NCI-H2029 (cell line): ENCODE measurements around the gene PDZK1IP1.
A peak's percentile ranks its signal among the peaks of the same experiment; 100 is the strongest.
"Not testable (repeated sequence)": the region's sequence is repeated elsewhere in the genome, so short reads cannot be mapped to it uniquely, and the experiment has no call there.

Experiments
- DNase-seq: peaks from one replicate; lab custom pipeline; 2025; lab: John Stamatoyannopoulos, UW

The PDZK1IP1 gene

DNA sequence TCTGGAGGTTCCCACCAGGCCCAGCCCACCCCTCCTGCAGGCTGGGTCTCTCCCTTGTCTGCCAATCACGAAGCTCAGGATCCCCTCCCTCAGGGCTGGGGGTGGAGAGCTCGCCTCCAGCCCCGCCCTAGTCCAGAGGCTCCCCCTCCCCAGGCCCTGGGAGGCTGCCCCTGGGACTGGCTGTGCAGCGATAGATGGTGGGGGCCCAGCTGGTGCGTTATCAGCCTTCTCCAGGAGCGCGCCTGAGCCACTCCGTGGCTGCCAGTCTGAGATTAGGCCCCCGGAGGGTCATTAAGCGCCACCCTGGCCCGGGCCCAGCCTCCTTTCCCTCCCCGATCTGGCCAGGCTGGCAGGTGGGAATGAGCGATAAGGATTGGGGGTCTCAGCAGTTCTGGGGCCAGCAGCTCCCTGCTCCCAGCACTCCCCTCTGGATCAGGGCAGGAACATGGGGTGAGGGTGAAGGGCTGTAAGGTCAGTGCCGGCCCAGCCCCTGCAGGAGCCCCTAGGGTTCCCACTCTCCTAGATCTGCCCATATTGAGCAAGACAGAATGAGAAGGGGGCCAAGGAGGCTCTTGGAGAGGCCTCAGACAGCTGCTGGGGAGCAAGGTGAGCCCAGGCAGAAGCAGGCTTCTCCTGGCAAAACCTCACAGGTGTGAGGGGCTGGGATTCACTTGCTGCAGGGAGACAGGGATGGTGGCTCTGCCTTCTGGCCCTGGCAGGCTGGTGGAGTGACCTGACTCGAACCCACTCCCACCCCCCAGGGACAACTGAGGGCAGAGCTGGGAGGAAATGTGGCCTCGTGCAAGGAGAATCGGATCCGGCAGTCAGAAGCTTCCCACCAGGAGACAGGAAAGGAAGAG is 8.5 kb downstream of the PDZK1IP1 start:
- no peak for DNase-seq

DNA sequence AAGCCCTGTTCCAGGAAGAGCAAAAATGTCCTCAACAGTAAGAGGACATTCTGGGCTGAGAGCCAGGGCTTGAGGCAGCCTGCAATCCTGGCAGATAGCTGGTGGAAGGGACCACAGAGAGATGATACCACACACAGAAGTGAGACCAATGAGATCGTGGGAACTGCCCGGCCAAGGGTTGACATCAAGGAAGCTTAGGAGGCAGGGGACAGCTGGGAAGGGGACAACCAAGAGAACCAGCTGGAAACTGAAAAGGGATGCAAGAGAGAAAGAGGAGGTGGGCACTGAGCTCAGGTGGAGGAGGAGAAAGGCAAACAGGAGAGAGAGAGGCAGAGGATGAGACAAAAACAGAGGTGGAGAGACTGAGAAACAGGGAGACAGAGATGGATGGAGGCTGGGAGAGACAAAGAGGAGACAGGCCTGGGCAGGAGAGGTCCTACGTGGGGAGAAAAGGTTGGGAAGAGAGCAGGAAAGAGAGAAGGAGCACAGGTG is 9.2 kb downstream of the PDZK1IP1 start:
- peak; percentile 94 for DNase-seq

DNA sequence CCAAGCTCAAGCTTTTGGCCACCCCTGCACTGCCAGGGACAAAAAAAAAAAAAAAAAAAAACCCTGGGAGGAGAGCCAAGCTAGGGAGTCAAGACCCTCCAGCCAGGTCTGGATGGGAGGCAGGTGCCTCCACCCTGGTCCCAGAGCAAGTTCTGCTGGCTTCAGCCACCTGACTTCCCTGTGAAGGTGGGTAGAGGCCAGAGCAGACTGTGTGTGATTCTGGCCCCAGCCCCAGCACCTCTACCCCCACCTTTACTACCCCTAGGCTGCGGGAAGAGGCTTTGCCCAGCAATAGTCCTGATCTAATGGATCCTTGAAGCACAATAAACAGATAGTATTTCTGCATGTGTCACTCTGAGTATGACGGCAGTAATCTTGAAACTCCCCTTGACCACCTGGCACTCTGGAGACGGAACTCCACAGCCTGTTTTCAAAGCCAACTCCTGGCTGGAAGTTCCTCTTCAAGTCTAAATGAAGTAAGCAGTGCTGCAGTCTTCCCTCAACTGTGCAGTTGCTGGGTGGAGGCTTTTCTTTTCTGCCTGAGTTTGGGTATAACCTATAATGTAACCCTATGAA is 9.8 kb downstream of the PDZK1IP1 start:
- DNase-seq, result peak; percentile 90

DNA sequence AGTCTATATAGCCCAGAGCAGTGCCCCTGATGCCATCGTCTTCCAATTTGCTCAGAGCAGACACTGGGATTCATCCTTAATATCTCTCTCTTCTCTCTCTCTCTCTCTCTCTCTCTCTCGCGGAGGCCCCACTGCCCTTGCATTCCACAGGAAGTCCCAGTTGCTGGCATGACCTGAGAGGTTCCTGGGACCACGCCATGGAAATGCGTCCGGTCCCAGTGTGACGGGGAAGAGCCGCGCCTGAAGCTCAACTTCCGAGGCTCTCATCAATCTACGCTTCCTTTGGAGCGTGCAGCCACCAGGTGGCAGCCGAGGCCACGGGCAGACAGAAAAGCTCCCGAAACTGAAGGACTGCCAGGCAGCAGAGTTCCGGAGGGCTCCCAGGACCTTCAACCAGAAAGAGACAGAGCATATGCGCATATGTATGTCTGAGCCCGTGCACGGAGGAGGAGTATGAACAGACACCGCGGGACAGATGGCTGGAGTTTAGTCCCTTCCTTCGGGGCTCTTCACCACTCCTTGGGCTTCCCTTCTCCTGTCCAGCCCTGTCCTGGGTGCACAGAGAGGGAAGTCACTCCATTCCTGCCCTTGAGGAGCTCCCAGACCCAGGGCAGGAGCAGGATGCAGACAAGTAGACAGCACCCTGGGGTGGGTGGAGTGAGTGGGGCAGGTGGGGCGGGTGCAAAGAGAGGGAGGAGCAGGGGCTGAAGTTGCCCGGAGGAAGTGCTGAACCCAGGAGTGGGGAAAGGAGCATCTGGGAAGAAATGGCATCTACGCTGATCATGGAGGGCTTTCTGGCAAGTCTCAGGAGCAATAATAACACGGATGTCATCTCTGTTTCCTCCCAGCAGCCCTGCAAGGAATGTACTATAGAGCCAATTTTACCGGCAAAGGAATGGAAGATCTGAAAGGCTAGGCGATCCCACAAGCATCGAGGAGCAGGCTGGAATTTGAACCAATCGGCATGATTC is 10.5 kb downstream of the PDZK1IP1 start:
- peak; percentile 98 for DNase-seq

DNA sequence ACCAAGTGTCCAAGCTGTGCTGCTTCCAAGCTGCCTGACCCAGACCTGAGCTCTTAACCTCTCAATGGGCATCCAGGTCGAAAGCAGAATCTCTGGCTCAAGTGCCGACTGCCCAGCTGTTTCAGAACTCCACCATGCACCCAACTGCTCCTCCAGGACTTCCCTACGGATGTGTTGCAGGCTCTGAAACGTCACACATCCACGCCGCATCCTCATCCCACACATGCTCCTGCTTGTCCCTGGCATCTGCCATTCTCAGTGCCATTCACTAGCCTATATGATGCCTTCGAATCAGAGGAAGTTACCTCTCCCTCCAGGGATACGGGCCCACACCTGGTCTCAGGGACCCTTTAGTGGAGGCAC is 11.2 kb downstream of the PDZK1IP1 start:
- DNase-seq, result no peak

DNA sequence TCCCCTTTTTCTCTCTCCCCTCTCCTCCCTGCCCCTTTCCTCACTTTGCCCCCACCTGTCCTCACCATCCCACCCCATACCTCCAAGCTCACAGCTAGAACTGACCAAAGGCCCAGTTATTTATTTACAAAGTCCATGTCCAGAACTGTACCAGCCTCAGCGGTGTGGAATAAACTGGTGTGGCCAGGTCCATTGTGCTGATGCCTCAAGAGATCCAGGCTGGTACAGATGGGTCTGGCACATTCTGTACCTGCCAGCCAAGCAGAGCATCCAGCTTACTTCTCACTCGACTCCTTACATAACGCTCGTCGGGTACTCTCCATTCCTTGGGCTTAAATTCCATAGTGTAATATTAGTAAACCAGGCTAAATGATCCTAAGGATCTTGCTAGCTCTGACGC is 11.8 kb downstream of the PDZK1IP1 start:
- no peak for DNase-seq

DNA sequence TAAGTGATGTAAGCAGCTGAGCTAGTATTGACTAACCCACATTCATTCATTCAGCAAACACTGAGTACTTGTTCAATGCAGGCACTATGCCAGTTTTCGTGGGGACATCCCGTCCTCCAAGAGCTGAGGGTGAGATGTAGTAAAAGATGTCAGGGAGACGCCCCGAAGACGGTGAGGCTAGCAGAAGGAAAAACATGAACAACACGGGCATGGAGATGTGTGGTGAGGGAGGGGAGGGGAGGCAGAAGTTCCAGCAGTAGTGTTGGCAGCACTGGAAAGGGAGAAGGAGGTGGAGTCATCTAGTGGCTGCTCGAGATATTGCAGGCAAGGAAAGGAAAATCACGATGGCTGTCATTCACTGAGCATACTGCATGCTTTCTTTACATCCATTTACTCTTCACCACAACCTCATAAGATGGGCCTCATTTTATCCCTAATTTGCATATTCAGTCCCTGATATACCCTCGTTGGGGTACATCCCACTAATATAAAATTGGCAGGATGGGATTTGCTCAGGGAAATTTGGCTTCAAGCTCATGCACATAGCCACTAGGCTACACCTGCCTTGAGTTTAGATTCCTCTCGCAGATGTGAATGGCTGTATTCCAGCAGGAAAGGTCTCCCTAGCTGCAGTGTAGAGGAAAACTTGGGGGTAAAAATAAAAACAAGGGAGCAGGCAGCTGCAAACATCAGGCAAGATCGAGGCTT is 14.5 kb downstream of the PDZK1IP1 start:
- DNase-seq, result peak; percentile 92

DNA sequence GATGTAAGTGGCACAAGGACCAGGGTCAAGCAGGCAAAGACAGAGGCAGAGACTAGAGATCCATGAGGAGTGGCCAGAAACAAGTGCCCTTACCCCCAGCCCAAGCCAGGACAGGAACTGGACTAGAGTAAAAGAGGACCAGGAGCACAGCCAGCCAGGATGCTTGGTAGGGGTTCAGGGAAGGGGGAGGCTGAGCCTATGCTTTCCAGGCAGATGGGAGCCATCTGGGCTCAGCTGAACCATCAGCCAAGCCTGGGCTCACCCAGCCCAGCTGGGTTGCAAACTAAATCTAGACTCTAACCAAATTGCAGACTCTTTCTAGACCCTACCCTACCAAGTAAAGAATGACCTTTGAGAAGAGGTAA is 15.2 kb downstream of the PDZK1IP1 start:
- no peak for DNase-seq

DNA sequence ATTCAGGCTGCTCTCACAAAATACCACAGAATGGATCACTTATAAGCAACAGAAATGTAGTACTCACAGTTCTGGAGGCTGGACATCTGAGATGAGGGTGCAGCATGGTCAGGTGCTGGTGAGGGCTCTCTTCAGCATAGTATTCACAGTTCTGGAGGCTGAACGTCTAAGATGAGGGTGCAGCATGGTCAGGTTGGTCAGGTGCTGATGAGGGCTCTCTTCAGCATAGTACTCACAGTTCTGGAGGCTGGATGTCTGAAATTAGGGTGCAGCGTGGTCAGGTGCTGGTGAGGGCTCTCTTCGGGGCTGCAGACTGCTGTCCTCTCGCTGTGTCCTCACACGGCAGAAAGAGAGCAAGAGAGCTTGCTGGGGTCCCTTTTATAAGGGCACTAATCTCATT is 17.1 kb downstream of the PDZK1IP1 start:
- DNase-seq, result no peak

DNA sequence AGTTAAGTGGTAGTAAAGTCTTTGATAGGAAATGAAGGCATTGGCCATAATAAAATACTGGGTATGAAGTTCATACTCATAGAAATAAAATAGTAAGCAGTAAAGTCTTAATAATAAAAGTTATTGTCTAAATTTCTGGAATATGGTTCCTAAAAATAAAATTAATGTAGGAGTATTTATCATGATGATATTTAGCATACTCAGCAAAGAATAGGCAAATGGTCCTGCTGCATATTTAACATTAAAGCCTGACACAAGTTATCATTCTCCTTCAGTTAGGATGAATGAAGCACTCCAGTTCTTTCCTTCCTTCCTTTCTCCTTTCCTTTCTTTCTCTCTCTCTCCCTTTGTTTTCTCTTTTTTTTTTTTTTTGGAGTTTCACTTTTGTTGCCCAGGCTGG is 25.3 kb downstream of the PDZK1IP1 start:
- DNase-seq, result no peak

DNA sequence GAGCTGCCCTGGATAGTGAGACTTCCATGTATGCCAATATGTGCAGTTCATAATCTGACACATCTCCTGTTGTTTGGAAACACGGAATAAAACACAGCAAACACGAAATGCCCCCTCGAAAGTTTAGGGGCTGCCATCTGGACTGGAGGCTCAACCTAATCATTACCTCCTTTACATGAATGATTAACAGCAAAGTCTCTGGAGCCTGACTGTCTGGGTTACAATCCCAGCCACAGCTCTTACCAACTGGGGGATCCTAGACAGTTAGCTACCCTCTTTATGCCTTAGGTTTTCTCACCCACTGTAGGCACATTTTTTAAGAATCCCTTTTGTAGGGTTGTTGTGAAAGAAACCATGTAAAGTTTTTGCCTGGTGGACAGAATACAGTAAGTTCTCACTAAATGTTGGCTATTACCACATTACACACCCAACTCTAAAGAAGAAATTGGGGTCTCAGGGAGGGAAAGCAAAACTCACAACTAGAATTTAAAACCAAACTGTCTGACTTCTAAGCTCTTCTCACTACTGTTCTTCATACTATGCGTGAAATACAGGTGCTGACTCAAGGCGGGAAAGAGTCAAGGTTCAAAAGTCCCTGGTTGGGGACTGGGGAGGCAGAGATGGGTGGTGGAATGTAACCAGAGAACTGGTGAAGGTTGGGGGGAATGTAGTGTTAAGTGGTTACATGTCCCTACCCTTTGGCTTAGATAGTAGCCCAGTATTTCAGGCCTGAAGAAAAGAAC is 28.4 kb downstream of the PDZK1IP1 start:
- DNase-seq, result no peak

DNA sequence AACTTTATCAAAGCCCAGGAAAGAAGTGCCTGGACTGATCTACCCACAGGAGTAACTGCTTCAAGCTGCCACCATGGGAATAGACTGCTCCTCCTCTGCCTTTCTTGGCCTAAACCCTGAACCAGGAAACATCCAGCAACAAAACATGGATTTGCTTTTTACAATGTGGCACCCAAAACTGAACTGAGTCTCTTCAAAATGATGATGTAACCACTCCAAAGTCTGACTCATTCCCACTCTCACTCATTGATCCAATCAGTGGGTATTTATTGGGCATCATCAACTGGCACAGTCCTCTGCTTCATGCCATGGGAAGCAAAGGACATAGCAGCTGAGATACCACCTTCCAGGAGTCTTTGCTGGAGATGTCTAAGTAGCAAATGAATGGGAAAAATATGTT is 29.1 kb downstream of the PDZK1IP1 start:
- no peak for DNase-seq

DNA sequence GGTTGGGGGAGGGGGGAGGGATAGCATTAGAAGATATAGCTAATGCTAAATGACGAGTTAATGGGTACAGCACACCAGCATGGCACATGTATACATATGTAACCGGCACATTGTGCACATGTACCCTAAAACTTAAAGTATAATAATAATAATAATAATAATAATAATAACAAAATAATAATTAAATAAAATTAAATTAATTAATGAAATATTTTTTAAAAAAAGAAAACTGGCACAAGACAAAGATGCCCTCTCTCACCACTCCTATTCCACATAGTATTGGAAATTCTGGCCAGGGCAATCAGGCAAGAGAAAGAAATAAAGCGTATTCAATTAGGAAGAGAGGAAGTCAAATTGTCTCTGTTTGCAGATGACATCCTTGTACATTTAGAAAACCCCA is 31.9 kb downstream of the PDZK1IP1 start:
- not testable (repeated sequence) for DNase-seq

DNA sequence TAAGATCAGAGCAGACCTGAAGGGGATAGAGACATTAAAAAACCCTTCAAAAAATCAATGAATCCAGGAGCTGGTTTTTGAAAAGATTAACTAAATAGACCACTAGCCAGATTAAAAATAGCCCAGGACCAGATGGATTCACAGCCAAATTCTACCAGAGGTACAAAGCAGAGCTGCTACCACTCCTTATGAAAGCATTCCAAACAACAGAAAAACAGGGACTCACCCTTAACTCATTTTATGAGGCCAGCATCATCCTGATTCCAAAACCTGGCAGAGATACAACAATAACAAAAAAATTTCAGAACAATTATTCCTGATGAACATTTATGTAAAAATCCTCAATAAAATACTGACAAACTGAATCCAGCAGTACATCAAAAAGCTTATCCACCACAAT is 33.4 kb downstream of the PDZK1IP1 start:
- DNase-seq, result not testable (repeated sequence)

DNA sequence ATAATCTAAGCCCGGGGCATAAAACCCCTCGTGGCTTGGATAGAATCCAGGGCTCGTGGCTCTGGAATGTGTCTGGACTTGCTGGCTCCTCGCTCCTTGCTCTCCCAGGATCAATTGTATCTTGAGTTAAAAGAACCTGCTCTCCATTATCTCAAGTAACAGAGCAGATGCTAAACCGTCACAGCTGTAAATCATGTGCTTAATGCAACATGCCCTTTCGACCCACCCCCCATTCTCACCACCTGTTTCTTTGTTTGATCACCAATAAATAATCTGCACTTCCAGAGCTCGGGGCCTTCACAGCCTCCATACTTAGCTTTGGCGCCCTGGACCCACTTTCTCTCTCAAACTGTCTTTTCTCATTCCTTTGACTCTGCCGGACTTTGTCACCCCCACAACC is 40.7 kb downstream of the PDZK1IP1 start:
- not testable (repeated sequence) for DNase-seq

DNA sequence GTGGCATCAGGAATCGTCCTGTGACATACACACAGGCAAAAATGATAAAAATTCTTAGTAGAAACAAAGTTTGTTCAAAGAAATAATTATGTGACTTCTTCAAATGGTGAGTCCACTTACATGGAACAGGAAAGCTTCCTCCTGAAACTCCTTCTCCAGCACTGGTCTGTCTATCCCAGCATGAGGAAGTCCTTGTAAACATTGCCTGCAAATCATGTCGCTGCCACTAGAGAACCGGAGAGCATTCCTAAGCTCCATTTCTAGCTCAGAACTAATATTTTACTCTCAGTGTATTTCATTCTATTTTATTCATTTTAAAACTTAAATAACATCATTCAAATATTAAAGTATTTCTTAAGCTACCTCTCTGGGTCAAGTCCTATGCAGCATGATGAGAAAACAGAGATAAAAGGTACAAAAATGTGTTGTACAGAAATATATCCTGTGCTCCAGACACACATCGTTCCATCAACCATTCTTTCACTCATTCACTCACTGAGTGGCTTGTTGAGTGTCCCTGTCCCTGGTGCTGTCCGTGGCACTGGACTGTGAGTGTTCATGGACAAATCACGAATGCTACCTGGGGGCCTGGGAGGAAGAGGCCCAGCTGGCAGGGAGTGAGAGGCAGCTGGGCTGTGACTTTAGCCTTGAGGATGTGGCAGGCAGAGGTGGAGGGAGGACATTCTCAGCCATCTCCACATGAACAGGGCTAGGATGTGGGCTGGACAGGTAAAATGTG is 42.6 kb downstream of the PDZK1IP1 start:
- DNase-seq, result no peak

DNA sequence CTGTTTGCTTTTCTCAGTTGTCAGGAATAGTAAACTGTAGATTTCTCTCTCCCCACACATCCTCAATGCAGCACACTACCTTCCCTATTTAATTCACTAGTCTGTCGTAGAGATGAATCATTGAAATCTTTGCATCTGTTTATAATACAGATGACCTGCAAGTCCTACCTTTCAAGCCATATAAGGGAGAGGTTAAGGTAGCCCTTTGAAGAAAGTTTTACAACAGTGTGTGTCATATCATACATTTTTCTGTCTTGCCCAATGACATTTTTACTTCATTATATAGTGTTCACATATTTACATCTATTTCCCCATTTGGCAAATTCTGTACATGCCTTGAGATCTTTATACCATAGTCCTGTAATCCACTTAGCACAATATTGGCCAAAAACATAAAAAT is 43.3 kb downstream of the PDZK1IP1 start:
- not testable (repeated sequence) for DNase-seq

DNA sequence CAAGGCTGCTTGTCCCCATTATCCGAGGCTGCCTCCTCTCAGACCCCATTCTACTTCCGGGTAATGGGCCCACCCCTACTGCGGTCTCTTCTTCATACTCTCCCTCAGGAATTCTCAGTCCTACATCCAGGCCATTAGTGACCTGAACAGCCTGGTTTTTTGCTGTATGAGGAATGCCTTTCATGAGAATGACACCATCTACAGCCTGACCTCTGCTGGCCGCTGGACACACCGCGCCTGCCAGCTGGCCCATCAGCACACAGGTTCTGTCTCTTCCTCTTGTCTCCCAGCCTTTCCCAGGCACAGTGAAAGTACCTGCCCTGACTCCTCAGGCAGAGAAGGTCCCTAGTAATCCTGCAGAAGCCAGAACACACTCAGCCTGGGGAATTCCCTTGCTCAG is 46.2 kb downstream of the PDZK1IP1 start:
- DNase-seq, result not testable (repeated sequence)

DNA sequence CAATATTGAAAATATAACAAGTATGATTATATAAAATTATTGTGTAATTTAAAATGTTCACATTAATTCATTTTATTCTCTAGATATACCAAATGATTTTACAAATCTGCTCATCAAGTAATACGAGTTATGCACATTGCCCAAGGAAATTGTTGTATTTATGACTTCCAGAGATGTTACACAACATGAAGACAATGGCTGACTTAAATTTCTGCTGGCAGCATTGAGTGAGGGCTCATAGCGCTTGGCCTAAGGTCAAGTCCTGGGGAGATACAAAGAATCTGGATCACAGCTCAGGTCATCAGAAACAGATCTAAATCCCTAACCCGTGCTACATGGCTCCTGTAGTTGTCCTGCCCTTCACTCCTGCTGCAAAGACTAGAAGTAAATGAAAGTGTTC is 49.5 kb downstream of the PDZK1IP1 start:
- not testable (repeated sequence) for DNase-seq

DNA sequence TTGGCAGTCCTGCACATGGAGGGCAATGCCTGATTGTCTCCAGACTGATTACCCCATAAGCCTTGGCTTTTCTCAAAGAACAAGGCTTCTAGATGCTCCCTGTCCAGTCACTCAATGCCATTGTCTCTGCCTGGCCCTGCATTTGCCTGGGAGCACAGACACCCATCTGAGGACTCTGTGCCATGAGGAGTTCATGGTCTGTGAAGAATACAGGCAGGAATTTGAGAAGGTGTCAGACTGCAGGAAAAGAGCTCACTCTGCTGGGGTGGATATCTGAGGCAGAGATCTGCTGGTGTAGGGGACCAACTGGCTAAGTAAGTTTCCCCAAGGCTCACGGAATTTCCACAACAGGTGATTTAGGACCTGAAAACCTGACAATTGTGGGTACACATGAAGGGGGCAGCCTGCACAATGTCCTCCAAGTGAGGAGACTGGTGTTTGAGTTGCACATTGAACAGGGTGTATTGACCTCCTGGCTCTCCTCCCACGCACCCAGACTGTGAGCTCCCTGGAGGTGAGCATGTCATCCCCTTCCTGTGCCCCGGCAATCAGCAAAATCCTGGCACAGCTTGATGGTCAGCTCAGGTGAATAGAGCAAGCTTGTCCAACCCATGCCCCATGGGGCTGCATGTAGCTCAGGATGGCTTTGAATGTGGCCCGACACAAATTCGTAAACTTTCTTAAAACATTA is 51.8 kb downstream of the PDZK1IP1 start:
- no peak for DNase-seq
